Measurements from ENCODE around the gene DIS3. TPM values are rescaled to one million over a fixed set of nuclear protein-coding genes. Genes with fewer than 3 reads are reported as not detected.

DIS3 gene
- total and polyA plus RNA-seq, 2 experiments from 2014 or later, result 37.7 to 45.1 TPM

DNA sequence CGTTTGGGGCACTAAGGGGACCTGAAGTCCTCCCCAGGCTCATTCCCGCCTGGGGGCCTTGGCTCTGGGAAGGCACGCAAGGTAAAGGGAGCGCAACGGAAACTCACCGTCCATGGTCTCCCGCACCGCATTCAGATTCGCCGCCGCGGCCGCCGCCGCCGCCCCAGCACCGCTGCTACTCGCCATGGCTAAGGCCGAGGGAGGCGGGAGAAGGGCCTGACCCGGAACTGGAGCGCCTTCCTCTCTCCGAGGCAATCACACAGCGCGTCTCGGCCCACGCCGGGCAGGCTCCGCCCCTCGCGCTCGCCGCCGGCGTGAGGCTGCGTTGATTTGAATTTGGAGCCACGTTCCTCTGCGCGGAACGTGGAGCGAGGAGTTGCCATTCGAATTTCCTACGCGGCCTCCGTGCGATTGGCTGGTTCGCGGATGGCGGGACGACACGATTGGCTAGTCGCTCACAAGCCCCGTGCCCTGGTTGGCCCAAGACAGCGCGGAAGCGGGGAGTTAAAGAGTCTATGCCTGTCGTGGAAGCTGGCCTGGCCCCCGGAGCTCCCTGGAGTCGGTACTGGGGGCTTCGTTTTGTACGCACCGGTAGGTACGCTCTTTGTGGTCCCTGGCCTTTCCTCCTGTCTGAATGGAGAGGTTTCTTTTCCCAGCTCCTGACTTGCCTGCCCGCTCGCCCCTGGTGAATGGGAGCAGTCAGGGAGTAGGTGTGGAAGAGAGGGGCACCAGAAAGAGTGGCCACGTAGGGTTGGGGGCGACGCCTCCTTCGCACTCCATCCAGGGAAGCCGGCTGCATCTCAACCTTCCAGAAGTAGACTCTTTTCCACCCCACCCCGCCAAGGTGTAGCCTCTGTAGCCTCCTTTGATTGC, 54.0 kb downstream of the DIS3 start, which contains the start of the genes BORA and MZT1:
BORA (plus strand) TSS at position 507 of the 873 bp plus-strand sequence. CDS start 1,018 bp downstream, outside the sequence.
MZT1 (minus strand) TSS at position 213 of the 873 bp plus-strand sequence; CDS start at position 186, 27 bp downstream.
- H4K20me1 ChIP-seq (replicated peaks; ENCODE audit: insufficient read depth), result 0 out of 2 replicates have a peak, but pooled peaks cover 12% of the 10 kb centered on the region
- no peaks in the 10 kb centered on the region for H3K27me3 ChIP-seq (ENCODE audit: insufficient read depth)
- H3K36me3 ChIP-seq (ENCODE audit: insufficient read depth), result peaks cover 4% of the 10 kb centered on the region; the same call in 1 of the 2 replicates
- peak within 1 kb of the TSS; percentile 82 for H3K4me3 ChIP-seq
- peaks cover 17% of the 10 kb centered on the region for H3K36me3 Mint-ChIP-seq (ENCODE audit: low read depth)
- H3K27ac Mint-ChIP-seq, result peak within 1 kb of the TSS; percentile 88
- peak within 1 kb of the TSS; percentile 95 for H3K4me2 ChIP-seq
- ATAC-seq (peak; percentile 94), DNase-seq (ENCODE audit: low spot score) (peak; percentile 96)
- peaks cover 2% of the 10 kb centered on the region for H3K27me3 Mint-ChIP-seq (ENCODE audit: insufficient read depth, low read depth, poor library complexity)
- no peaks in the 10 kb centered on the region for H3K9me3 Mint-ChIP-seq
- H2AFZ ChIP-seq, result peak within 1 kb of the TSS; percentile 93
- peaks cover 8% of the 10 kb centered on the region for H3K4me1 ChIP-seq (ENCODE audit: insufficient read depth)
- no peaks in the 10 kb centered on the region for H3F3A ChIP-seq (replicated peaks; ENCODE audit: low read depth)
- H3K4me3 Mint-ChIP-seq, result peak within 1 kb of the TSS; percentile 95
- no peaks in the 10 kb centered on the region for H3K9me2 ChIP-seq (ENCODE audit: insufficient read depth)
- H3K79me2 ChIP-seq (replicated peaks; ENCODE audit: insufficient read depth), result peaks cover 74% of the 10 kb centered on the region
- H3K27ac ChIP-seq (ENCODE audit: low read depth), result peak within 1 kb of the TSS; percentile 77; the same call in 1 of the 2 replicates
- H3K4me1 Mint-ChIP-seq, result peaks cover 22% of the 10 kb centered on the region
- TF ChIP-seq POLR2AphosphoS5 (IDR thresholded peaks at IDR 0.05; ENCODE audit: low read depth) (peak; percentile 69), CREB1 (CRISPR knock-in tag; IDR thresholded peaks at IDR 0.05; ENCODE audit: low read depth) (peak; percentile 33; the same call in 1 of the 2 replicates)
- TF ChIP-seq, protein P1, sequence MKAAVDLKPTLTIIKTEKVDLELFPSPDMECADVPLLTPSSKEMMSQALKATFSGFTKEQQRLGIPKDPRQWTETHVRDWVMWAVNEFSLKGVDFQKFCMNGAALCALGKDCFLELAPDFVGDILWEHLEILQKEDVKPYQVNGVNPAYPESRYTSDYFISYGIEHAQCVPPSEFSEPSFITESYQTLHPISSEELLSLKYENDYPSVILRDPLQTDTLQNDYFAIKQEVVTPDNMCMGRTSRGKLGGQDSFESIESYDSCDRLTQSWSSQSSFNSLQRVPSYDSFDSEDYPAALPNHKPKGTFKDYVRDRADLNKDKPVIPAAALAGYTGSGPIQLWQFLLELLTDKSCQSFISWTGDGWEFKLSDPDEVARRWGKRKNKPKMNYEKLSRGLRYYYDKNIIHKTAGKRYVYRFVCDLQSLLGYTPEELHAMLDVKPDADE (IDR thresholded peaks at IDR 0.05), result no peak

DNA sequence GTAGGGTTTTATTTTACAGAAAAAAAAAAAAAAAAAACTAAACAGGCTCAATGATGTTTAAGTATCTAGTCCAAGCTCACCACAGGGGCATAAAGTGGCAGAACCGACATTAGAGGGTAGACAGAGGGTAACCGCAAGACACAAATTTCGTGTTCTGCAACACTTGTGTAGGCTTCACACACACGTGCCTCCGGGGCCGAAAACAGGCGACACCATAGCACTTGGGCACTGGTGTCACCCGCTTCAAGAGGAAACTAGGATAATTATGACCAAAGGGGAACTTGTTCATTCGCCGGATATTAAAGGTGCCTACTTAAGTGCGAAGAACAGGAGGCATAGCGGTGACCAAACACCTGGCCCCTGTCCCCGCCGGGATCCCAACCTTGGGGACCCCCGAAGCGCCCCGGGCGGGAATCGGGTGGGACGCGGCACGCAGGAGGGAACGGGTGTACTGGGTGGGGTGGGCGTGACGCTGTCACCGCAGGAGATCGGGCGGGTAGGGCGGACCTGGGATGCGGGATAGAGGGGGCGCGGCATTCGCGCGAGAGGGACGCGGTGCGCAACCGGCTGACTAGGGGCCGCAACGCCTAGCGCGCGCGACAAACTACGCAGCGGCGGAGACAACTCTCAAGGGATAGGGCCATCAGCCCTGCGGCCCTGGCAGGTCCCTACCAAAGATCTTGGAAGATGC, 54.8 kb downstream of the DIS3 start:
- Histone ChIP-seq H3K36me3 (ENCODE audit: insufficient read depth) (peaks cover 4% of the 10 kb centered on the region; the same call in 1 of the 2 replicates), H3K79me2 (replicated peaks; ENCODE audit: insufficient read depth) (peaks cover 82% of the 10 kb centered on the region), H3K4me2 (peak overlapping the region; percentile 95), H3K27ac (ENCODE audit: low read depth) (peak overlapping the region; percentile 77; the same call in 1 of the 2 replicates), H4K20me1 (replicated peaks; ENCODE audit: insufficient read depth) (0 out of 2 replicates have a peak, but pooled peaks cover 12% of the 10 kb centered on the region), H3K4me3 (peak overlapping the region; percentile 82), H3K9me2 (ENCODE audit: insufficient read depth) (no peaks in the 10 kb centered on the region), H2AFZ (peak overlapping the region; percentile 81), H3K27me3 (ENCODE audit: insufficient read depth) (no peaks in the 10 kb centered on the region), H3K4me1 (ENCODE audit: insufficient read depth) (peaks cover 8% of the 10 kb centered on the region), H3F3A (replicated peaks; ENCODE audit: low read depth) (no peaks in the 10 kb centered on the region)
- DNase-seq (ENCODE audit: low spot score) (peak; percentile 75), ATAC-seq (peak; percentile 69)
- peaks cover 12% of the 10 kb centered on the region for H3K36me3 Mint-ChIP-seq (ENCODE audit: low read depth)
- H3K27ac Mint-ChIP-seq, result no peak overlapping the region; the same call in 1 of the 2 replicates
- TF ChIP-seq POLR2AphosphoS5 (IDR thresholded peaks at IDR 0.05; ENCODE audit: low read depth), result no peak
- no peak for TF ChIP-seq STAT1 (IDR thresholded peaks at IDR 0.05; ENCODE audit: unreplicated experiment)
- no peak for TF ChIP-seq EZH2phosphoT487 (IDR thresholded peaks at IDR 0.05; ENCODE audit: unreplicated experiment)
- TF ChIP-seq, protein P2, sequence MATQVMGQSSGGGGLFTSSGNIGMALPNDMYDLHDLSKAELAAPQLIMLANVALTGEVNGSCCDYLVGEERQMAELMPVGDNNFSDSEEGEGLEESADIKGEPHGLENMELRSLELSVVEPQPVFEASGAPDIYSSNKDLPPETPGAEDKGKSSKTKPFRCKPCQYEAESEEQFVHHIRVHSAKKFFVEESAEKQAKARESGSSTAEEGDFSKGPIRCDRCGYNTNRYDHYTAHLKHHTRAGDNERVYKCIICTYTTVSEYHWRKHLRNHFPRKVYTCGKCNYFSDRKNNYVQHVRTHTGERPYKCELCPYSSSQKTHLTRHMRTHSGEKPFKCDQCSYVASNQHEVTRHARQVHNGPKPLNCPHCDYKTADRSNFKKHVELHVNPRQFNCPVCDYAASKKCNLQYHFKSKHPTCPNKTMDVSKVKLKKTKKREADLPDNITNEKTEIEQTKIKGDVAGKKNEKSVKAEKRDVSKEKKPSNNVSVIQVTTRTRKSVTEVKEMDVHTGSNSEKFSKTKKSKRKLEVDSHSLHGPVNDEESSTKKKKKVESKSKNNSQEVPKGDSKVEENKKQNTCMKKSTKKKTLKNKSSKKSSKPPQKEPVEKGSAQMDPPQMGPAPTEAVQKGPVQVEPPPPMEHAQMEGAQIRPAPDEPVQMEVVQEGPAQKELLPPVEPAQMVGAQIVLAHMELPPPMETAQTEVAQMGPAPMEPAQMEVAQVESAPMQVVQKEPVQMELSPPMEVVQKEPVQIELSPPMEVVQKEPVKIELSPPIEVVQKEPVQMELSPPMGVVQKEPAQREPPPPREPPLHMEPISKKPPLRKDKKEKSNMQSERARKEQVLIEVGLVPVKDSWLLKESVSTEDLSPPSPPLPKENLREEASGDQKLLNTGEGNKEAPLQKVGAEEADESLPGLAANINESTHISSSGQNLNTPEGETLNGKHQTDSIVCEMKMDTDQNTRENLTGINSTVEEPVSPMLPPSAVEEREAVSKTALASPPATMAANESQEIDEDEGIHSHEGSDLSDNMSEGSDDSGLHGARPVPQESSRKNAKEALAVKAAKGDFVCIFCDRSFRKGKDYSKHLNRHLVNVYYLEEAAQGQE (IDR thresholded peaks at IDR 0.05; ENCODE audit: unreplicated experiment), result no peak
- TF ChIP-seq ZNF331 (CRISPR knock-in tag; IDR thresholded peaks at IDR 0.05; ENCODE audit: low read depth), result no peak
- no peak for TF ChIP-seq JUNB (IDR thresholded peaks at IDR 0.05; ENCODE audit: unreplicated experiment)
- no peak for TF ChIP-seq CREB1 (CRISPR knock-in tag; IDR thresholded peaks at IDR 0.05; ENCODE audit: low read depth)
- TF ChIP-seq EZH2 (IDR thresholded peaks at IDR 0.05; ENCODE audit: low read depth, unreplicated experiment), result no peak
- TF ChIP-seq, protein P1 (IDR thresholded peaks at IDR 0.05), result no peak
- TF ChIP-seq, protein P3, sequence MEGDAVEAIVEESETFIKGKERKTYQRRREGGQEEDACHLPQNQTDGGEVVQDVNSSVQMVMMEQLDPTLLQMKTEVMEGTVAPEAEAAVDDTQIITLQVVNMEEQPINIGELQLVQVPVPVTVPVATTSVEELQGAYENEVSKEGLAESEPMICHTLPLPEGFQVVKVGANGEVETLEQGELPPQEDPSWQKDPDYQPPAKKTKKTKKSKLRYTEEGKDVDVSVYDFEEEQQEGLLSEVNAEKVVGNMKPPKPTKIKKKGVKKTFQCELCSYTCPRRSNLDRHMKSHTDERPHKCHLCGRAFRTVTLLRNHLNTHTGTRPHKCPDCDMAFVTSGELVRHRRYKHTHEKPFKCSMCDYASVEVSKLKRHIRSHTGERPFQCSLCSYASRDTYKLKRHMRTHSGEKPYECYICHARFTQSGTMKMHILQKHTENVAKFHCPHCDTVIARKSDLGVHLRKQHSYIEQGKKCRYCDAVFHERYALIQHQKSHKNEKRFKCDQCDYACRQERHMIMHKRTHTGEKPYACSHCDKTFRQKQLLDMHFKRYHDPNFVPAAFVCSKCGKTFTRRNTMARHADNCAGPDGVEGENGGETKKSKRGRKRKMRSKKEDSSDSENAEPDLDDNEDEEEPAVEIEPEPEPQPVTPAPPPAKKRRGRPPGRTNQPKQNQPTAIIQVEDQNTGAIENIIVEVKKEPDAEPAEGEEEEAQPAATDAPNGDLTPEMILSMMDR (conservative IDR thresholded peaks at IDR 0.05; ENCODE audit: low read depth in 2 of 2), result no peak
- no peaks in the 10 kb centered on the region for H3K9me3 Mint-ChIP-seq
- H3K4me1 Mint-ChIP-seq, result peaks cover 25% of the 10 kb centered on the region
- H3K4me3 Mint-ChIP-seq, result peak overlapping the region; percentile 95
- peaks cover 2% of the 10 kb centered on the region for H3K27me3 Mint-ChIP-seq (ENCODE audit: insufficient read depth, low read depth, poor library complexity)

Measured in GM23338 (cell line).